OCI-LY7 (cell line): ENCODE measurements around the gene NUDT9.

Source experiments
- EZH2phosphoT487 ChIP-seq: fragments of 200-600 bp; sonication (generic); IDR thresholded peaks from 2 replicates; pipeline ENCODE4 v1.6.1; 2018; ENCODE audit warnings: low read depth, borderline replicate concordance, mild to moderate bottlenecking, mixed run types, antibody characterized with exemption, low read length, moderate library complexity, mixed read lengths
- TF ChIP-seq, protein P1 (sequence below): fragments of 200-600 bp; sonication (generic); conservative IDR thresholded peaks from 2 replicates; pipeline ENCODE4 v1.5.1; 2014; ENCODE audit warnings: mild to moderate bottlenecking, antibody characterized with exemption, low read length, moderate library complexity, mixed read lengths

DNA sequence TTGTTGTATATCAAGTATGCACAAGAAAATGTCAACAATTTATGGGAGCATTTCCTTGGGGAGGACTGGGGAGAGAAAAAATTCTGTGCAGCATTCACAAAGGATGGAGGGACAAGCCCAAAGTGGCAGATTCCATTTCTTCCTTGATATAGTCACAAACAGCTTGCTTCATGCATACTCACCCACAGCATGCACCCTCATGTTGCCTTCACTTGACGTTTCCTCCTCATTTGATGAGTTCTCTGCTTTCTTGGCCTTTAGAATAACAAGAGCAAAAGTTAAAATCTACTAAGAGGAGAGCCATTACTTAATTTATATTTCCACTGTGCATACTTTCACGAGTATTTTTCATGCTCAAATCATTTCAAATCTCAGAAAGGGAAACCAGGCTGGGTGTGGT lies 69.1 kb downstream of the NUDT9 start:
- TF ChIP-seq, protein P1, sequence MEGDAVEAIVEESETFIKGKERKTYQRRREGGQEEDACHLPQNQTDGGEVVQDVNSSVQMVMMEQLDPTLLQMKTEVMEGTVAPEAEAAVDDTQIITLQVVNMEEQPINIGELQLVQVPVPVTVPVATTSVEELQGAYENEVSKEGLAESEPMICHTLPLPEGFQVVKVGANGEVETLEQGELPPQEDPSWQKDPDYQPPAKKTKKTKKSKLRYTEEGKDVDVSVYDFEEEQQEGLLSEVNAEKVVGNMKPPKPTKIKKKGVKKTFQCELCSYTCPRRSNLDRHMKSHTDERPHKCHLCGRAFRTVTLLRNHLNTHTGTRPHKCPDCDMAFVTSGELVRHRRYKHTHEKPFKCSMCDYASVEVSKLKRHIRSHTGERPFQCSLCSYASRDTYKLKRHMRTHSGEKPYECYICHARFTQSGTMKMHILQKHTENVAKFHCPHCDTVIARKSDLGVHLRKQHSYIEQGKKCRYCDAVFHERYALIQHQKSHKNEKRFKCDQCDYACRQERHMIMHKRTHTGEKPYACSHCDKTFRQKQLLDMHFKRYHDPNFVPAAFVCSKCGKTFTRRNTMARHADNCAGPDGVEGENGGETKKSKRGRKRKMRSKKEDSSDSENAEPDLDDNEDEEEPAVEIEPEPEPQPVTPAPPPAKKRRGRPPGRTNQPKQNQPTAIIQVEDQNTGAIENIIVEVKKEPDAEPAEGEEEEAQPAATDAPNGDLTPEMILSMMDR = no peak
- TF ChIP-seq EZH2phosphoT487 = no peak
